B cell (primary cell): ENCODE results near the gene ARID3A. TPM values are rescaled to one million over a fixed set of nuclear protein-coding genes. Genes with fewer than 3 reads are reported as not detected.
A peak's percentile ranks its signal among the peaks of the same experiment; 100 is the strongest.

Experiments used
- ATAC-seq: fragments of 200-7000 bp; cut with Tn5 transposase; one replicate; pipeline ENCODE4 v1.10.0; 2021; ENCODE audit warnings: low read depth, mild to moderate bottlenecking, moderate number of reproducible peaks, moderate library complexity
- CTCF ChIA-PET: fragments of 350-600 bp; sonication (Branson Sonifier 250); formaldehyde crosslinking; loops from one replicate; lab custom pipeline; 2021; ENCODE audit warnings: antibody characterized with exemption, inconsistent platforms; lab: Charles Lee
- POLR2A ChIA-PET: fragments of 350-600 bp; sonication (Branson Sonifier 250); formaldehyde crosslinking; loops from one replicate; lab custom pipeline; 2021; ENCODE audit warnings: antibody characterized with exemption; lab: Charles Lee
- DNase-seq: peaks from one replicate; pipeline ENCODE4 v3.0.0; 2013
- H2AFZ ChIP-seq: 2 replicates; pipeline ENCODE4 v1.6.1; 2012; ENCODE audit warnings: mild to moderate bottlenecking, low read depth, low read length; ENCODE audit not compliant: insufficient read depth, poor library complexity, severe bottlenecking
- H3K27ac ChIP-seq, 2 donors: 1 replicate in 1 of 2; 2 replicates in 1 of 2; pipeline ENCODE4 v1.5.1; 2012 to 2013; ENCODE audit warnings: low read length in 2 of 2, mild to moderate bottlenecking in 2 of 2, moderate library complexity in 1 of 2
- H3K27me3 ChIP-seq, 4 experiments: fragments of 200-600 bp in 1 of 4; sonication (generic) in 1 of 4; replicated peaks in 1 of 4; 1 replicate in 2 of 4; 2 replicates in 2 of 4; pipeline versions ENCODE4 v1.6.1 to v1.7.0; 2013 to 2016; ENCODE audit warnings: low read length in 3 of 4, mild to moderate bottlenecking in 2 of 4, mixed read lengths in 1 of 4, moderate library complexity in 1 of 4; ENCODE audit not compliant: insufficient read depth in 4 of 4, control insufficient read depth in 3 of 4; ENCODE audit errors: control extremely low read depth in 1 of 4
- H3K36me3 ChIP-seq, 2 experiments: replicated peaks in 1 of 2; 1 replicate in 1 of 2; 2 replicates in 1 of 2; pipeline versions ENCODE4 v1.6.1 to v1.7.1; 2013; ENCODE audit warnings: low read length in 1 of 2; ENCODE audit not compliant: insufficient read depth in 2 of 2, control insufficient read depth in 1 of 2; ENCODE audit errors: control extremely low read depth in 1 of 2, extremely low read depth in 1 of 2
- H3K4me1 ChIP-seq, 2 donors: fragments of 200-600 bp in 1 of 2; sonication (generic) in 1 of 2; 1 replicate in 1 of 2; 2 replicates in 1 of 2; pipeline versions ENCODE4 v1.5.1 to v1.6.1; 2013 to 2017; ENCODE audit warnings: low read length in 2 of 2; ENCODE audit not compliant: control insufficient read depth in 2 of 2, insufficient read depth in 2 of 2
- H3K4me2 ChIP-seq: replicated peaks from 2 replicates; pipeline ENCODE3; 2012; ENCODE audit warnings: mild to moderate bottlenecking, low read depth, low read length; ENCODE audit not compliant: poor library complexity, severe bottlenecking
- H3K4me3 ChIP-seq, 5 experiments: fragments of 200-600 bp in 1 of 5; sonication (generic) in 1 of 5; 1 replicate in 3 of 5; 2 replicates in 2 of 5; pipeline versions ENCODE4 v1.5.1 to v1.7.0; 2011 to 2016; ENCODE audit warnings: low read length in 4 of 5, mild to moderate bottlenecking in 4 of 5, low read depth in 2 of 5, control low read depth in 1 of 5, moderate library complexity in 1 of 5; ENCODE audit not compliant: insufficient read depth in 1 of 5; ENCODE audit errors: control extremely low read depth in 1 of 5, extremely low read depth in 1 of 5
- H3K79me2 ChIP-seq: fragments of 200-600 bp; sonication (generic); one replicate; pipeline ENCODE4 v1.6.0; 2016; ENCODE audit warnings: low read length; ENCODE audit not compliant: control insufficient read depth, insufficient read depth
- H3K9ac ChIP-seq: fragments of 200-600 bp; sonication (generic); 2 replicates; pipeline ENCODE4 v1.6.1; 2017; ENCODE audit warnings: mild to moderate bottlenecking, low read length, moderate library complexity
- H3K9me3 ChIP-seq, 3 donors: one replicate each; pipeline versions ENCODE4 v1.6.1 to v1.7.1; 2013; ENCODE audit warnings: low read length in 2 of 3; ENCODE audit not compliant: control insufficient read depth in 2 of 3, insufficient read depth in 1 of 3; ENCODE audit errors: control extremely low read depth in 1 of 3
- H4K20me1 ChIP-seq: 2 replicates; pipeline ENCODE4 v1.6.0; 2012; ENCODE audit warnings: mild to moderate bottlenecking, low read length; ENCODE audit not compliant: insufficient read depth, control insufficient read depth, poor library complexity, severe bottlenecking
- H3K27ac Mint-ChIP-seq: one replicate; pipeline ENCODE4 v1.8.0; 2021; ENCODE audit warnings: mixed read lengths
- H3K27me3 Mint-ChIP-seq: one replicate; pipeline ENCODE4 v1.8.0; 2021; ENCODE audit warnings: mixed read lengths
- H3K4me1 Mint-ChIP-seq: one replicate; pipeline ENCODE4 v1.8.0; 2021; ENCODE audit warnings: mixed read lengths
- H3K4me3 Mint-ChIP-seq: one replicate; pipeline ENCODE4 v1.8.0; 2021; ENCODE audit warnings: mixed read lengths
- H3K9me3 Mint-ChIP-seq: one replicate; pipeline ENCODE4 v1.8.0; 2022; ENCODE audit warnings: mixed read lengths; ENCODE audit not compliant: insufficient read depth
- EZH2 ChIP-seq: IDR thresholded peaks from 2 replicates; pipeline ENCODE4 v1.6.1; 2012; ENCODE audit warnings: borderline replicate concordance, low read depth, mild to moderate bottlenecking, moderate library complexity, low read length; ENCODE audit not compliant: insufficient read depth, poor library complexity, severe bottlenecking
- WGBS: methylation state at CpG from one replicate; pipeline ENCODE4 v1.1.5; 2013; ENCODE audit warnings: missing lambda C conversion rate; ENCODE audit not compliant: insufficient coverage; 5-methylcytosine and 5-hydroxymethylcytosine counted together
- intact Hi-C: fragments of 100-400 bp; cut with micrococcal nuclease; formaldehyde crosslinking; loops from one replicate; pipeline ENCODE4 v1.10.0; 2022
- polyA plus RNA-seq: library from polyadenylated mRNA; depleted of rRNA; stranded (reverse); fragments of >200 nt; gene quantifications from 2 replicates; pipeline ENCODE4 v1.2.3, GENCODE V29; 2012
- total RNA-seq, 2 donors: library from RNA; stranded (reverse); fragments of 120-200 nt in 1 of 2; gene quantifications; 1 replicate in 1 of 2; 2 replicates in 1 of 2; pipeline versions ENCODE4 v1.2.3 to v1.2.4, GENCODE V29; 2013 to 2022
- TF ChIP-seq, protein P1 (sequence below): fragments of 200-600 bp; IDR thresholded peaks from one replicate; pipeline ENCODE4 v1.8.0; 2022; ENCODE audit warnings: antibody characterized with exemption, mild to moderate bottlenecking

Gene ARID3A
- total and polyA plus RNA-seq, 2 donors (not counting 1 experiment from before 2014, with no cell fraction given): 22.9 to 60.5 TPM

DNA sequence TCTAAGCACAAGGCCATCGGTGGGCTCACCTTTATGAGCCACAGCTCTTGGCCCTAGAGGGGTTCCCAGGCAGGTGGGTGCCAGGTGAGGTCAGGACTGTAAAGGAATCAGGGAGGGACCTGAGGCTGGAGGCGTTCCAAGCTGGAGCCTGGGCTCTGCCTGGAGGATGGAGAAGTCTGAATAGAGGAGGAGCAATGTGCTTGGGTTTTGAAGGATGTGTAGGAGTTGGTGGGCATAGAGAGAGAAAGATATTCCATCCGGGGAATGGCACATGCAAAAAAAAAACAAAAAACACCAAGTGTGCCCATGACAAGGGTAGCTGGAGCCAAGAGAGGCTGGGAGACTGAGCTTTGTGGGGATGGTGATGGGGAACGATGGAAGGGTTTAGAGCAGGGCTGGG is 76.8 kb downstream of the ARID3A start:
- TF ChIP-seq, protein P1, sequence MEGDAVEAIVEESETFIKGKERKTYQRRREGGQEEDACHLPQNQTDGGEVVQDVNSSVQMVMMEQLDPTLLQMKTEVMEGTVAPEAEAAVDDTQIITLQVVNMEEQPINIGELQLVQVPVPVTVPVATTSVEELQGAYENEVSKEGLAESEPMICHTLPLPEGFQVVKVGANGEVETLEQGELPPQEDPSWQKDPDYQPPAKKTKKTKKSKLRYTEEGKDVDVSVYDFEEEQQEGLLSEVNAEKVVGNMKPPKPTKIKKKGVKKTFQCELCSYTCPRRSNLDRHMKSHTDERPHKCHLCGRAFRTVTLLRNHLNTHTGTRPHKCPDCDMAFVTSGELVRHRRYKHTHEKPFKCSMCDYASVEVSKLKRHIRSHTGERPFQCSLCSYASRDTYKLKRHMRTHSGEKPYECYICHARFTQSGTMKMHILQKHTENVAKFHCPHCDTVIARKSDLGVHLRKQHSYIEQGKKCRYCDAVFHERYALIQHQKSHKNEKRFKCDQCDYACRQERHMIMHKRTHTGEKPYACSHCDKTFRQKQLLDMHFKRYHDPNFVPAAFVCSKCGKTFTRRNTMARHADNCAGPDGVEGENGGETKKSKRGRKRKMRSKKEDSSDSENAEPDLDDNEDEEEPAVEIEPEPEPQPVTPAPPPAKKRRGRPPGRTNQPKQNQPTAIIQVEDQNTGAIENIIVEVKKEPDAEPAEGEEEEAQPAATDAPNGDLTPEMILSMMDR: no peak
- no peak for TF ChIP-seq EZH2
- H3K4me1 Mint-ChIP-seq: peaks cover 10% of the 10 kb centered on the region
- H3K27ac Mint-ChIP-seq: no peak overlapping the region
- peaks cover 0 to 47% (median 25%) of the 10 kb centered on the region in 4 experiments for H3K27me3 ChIP-seq
- peaks cover 22% of the 10 kb centered on the region for H3K27me3 Mint-ChIP-seq
- no peak overlapping the region for H3K4me2 ChIP-seq
- POLR2A ChIA-PET: interaction anchor here (0.7 to 0.9 kb wide), 3 partner anchors 7 to 37 kb away, joined by 3 to 7 read pairs (median 4); partner anchors contain the start of gene ABCA7
- no peaks in the 10 kb centered on the region for H3K36me3 ChIP-seq
- WGBS: 76% methylated on average over 4 of the region's 4 CpGs
- no peak for DNase-seq
- H3K27ac ChIP-seq: no peak overlapping the region
- H3K4me3 Mint-ChIP-seq: peak overlapping the region; percentile 23
- no peaks in the 10 kb centered on the region for H3K9me3 Mint-ChIP-seq
- H3K9ac ChIP-seq: no peak overlapping the region
- intact Hi-C loops: no loop called here
- CTCF ChIA-PET: interaction anchor here (0.6 to 0.7 kb wide), 4 partner anchors 19 to 1140 kb away, joined by 3 read pairs; no protein-coding TSS in a partner anchor
- H3K4me1 ChIP-seq: peaks cover 11 to 13% of the 10 kb centered on the region in 2 donors
- peaks cover 0 to 6% (median 0%) of the 10 kb centered on the region in 3 donors for H3K9me3 ChIP-seq
- H2AFZ ChIP-seq: no peak overlapping the region
- H4K20me1 ChIP-seq: peaks cover 11% of the 10 kb centered on the region
- ATAC-seq: no peak
- H3K79me2 ChIP-seq: no peaks in the 10 kb centered on the region
- no peak overlapping the region for H3K4me3 ChIP-seq

DNA sequence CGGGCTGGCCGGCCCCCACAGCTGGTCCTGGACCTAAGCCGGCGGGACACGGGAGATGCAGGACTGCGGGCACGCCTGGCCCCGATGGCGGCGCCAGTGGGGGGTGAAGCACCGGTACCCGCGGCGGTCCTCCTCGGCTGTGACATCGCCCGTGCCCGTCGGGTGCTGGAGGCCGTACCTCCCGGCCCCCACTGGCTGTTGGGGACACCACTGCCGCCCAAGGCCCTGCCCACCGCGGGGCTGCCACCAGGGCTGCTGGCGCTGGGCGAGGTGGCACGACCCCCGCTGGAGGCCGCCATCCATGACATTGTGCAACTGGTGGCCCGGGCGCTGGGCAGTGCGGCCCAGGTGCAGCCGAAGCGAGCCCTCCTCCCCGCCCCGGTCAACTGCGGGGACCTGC is 77.4 kb downstream of the ARID3A start:
- ATAC-seq: no peak
- intact Hi-C loops: no loop called here
- H2AFZ ChIP-seq: no peak overlapping the region
- DNase-seq: no peak
- Mint-ChIP-seq H3K4me3 (no peak overlapping the region), H3K27ac (no peak overlapping the region), H3K9me3 (no peaks in the 10 kb centered on the region), H3K4me1 (peaks cover 10% of the 10 kb centered on the region), H3K27me3 (peaks cover 15% of the 10 kb centered on the region)
- H3K27me3 ChIP-seq: peaks cover 0 to 40% (median 21%) of the 10 kb centered on the region in 4 experiments
- ChIA-PET CTCF (interaction anchor here (0.6 to 0.7 kb wide), 2 partner anchors 55 to 1139 kb away, joined by 3 read pairs; no protein-coding TSS in a partner anchor), POLR2A (interaction anchor here (0.9 kb wide), 1 partner anchor 37 kb away, joined by 7 read pairs; the partner anchor contains the start of gene ABCA7)
- no peaks in the 10 kb centered on the region for H3K79me2 ChIP-seq
- peaks cover 11 to 13% of the 10 kb centered on the region in 2 donors for H3K4me1 ChIP-seq
- H4K20me1 ChIP-seq: peaks cover 11% of the 10 kb centered on the region
- H3K36me3 ChIP-seq: no peaks in the 10 kb centered on the region
- H3K4me3 ChIP-seq: no peak overlapping the region
- peaks cover 0 to 6% (median 0%) of the 10 kb centered on the region in 3 donors for H3K9me3 ChIP-seq
- TF ChIP-seq EZH2: no peak
- TF ChIP-seq, protein P1: no peak
- H3K27ac ChIP-seq: no peak overlapping the region
- no peak overlapping the region for H3K9ac ChIP-seq
- WGBS: 92% methylated on average over 37 of the region's 37 CpGs
- no peak overlapping the region for H3K4me2 ChIP-seq
